Left renal pelvis (tissue), 4 donors: ENCODE data around the gene SEC31A. TPM values are rescaled to one million over a fixed set of nuclear protein-coding genes. Genes with fewer than 3 reads are reported as not detected.

Experiments used
- DNase-seq, 4 donors: peaks; one replicate each; pipeline ENCODE4 v3.0.0-alpha.2; 2013; ENCODE audit warnings: low read depth in 4 of 4, low spot score in 3 of 4
- polyA plus RNA-seq, 4 donors: library from polyadenylated mRNA; unstranded; fragments of 120-200 nt; gene quantifications; one replicate each; pipeline ENCODE4 v1.2.1, GENCODE V29; 2013; ENCODE audit not compliant: insufficient read length in 4 of 4

The SEC31A gene
- polyA plus RNA-seq, 4 donors, result 238 to 289 (median 252) TPM

DNA sequence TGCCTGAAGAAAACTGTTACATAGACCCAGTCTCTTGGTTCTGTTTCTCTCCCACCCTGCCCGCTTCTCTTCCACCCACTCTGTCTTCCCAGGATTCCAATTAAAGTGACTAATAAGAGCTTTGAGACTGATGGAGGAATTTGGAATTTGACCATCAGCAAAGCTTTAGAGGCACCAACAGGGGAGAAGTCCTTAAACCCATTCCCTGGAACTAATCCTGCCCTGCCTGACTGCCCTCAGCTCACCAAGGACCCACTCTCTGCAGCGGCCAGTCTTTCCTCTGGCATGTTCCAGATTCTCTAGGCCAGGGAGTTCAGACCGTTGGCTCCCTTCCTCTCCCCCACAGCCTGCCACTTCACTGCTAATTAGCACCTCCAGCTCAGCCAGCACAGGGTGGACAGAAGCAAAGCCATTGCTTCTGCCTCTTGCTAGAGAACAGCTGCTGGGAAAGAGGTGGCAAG lies 116.2 kb downstream of the SEC31A start:
- no peak for DNase-seq

DNA sequence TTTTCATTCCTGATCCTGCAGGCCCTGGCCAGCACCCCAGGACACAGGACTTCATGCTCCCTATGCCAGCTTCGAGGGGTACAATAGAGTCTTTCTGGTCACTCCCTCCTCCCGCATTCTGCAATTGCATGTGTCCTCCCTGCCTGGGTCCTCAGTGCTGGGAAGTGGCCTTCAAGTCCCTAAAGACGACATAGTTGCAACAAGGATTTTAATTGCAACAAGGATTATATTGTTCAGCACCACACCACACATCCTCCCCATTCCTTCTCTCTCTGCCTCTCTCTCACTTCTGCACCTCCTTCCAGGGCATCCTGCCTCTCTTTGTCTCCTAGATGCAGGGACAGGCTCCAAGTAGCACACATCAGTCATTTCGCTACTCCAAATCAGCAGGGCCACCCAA lies 117.9 kb downstream of the SEC31A start:
- DNase-seq, result no peak

DNA sequence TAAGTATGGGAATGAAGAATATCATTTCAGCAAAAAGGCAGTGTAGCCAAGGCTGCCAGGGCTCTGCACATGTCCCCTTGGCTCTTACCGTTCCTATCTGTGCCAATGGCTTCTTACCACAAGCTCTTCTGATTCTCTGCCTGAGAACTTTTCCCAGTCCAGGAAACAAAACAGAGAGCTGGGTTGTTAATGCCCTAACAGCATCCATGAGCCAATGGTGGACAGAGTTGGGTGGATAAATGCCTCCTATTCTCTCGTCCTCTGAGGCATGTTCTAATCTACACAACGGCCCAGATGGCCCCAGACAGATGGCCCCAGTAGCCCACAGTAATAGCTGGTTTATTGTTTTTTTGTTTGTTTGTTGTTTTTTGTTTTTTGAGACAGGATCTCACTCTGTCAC lies 120.3 kb downstream of the SEC31A start:
- no peak for DNase-seq

Other genes starting within 250 kb of the SEC31A start
- 10 to 100 TPM; 30.7 to 49.0 (median 34.2) TPM for gene SCD5, start 92.4 kb downstream of the SEC31A start, polyA plus RNA-seq
- 10 to 100 TPM in 3 of 4 donors, 1 to 10 TPM in 1; 6.8 to 12.0 (median 11.2) TPM for gene THAP9, start 9.6 kb upstream of the SEC31A start, polyA plus RNA-seq
- gene LIN54, start 119.7 kb upstream of the SEC31A start, polyA plus RNA-seq, result 10 to 100 TPM; 13.9 to 19.6 (median 16.1) TPM
- 10 to 100 TPM; 70.4 to 96.1 (median 77.0) TPM for gene COPS4, start 144.0 kb upstream of the SEC31A start, polyA plus RNA-seq
- gene PLAC8, start 223.6 kb upstream of the SEC31A start, polyA plus RNA-seq, result 1 to 10 TPM; 1.9 to 3.3 (median 2.9) TPM